HG02938 (cell line): ENCODE measurements around the gene ABHD16A.

Source experiments
- ATAC-seq: cut with Tn5 transposase; IDR thresholded peaks from one replicate; pipeline ENCODE4 v1.9.1; 2021; ENCODE audit warnings: mild to moderate bottlenecking, moderate library complexity; ENCODE audit not compliant: unreplicated experiment

ABHD16A gene

DNA sequence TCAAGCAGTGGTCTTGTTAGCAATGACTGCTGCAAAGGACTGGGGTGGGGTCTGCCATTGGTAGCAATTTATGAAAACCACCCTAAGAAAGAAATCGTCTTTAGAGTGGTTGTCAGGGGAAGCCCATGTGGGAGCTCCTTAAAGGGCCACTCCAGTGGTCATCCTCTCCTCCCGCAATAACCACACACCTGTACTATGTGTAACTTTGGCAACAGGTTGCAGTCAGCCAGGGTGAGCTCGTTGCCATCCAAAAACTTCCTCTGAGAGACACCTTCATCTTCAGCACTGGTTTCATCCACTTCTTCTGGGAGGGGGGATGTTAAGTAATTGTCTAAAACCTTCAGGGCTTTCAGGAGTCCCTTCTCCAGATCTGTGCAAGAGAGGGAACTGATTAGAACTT, 28.9 kb upstream of the ABHD16A start:
- no peak for ATAC-seq

DNA sequence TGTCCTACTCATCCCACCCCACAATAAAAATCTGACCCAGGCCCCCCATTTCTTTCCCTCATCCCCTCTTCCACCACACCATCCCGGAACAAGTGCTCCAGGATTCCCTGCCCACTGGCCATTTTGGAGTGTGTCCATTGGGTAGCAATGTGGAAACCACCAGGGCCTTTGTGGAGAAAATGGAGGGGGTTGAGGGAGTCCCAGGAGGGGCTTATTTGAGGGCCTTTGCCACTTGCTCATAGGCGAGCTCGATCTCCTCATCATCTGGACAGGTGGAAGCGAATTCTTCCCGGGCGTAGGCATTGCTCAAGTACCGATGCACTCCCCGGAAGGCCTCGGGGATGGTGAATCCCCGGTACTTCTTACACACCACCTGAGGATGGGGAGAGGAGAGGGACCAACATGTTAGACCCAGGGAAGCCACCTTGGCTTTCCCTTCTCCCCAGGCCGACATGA, 27.5 kb upstream of the ABHD16A start:
- no peak for ATAC-seq

DNA sequence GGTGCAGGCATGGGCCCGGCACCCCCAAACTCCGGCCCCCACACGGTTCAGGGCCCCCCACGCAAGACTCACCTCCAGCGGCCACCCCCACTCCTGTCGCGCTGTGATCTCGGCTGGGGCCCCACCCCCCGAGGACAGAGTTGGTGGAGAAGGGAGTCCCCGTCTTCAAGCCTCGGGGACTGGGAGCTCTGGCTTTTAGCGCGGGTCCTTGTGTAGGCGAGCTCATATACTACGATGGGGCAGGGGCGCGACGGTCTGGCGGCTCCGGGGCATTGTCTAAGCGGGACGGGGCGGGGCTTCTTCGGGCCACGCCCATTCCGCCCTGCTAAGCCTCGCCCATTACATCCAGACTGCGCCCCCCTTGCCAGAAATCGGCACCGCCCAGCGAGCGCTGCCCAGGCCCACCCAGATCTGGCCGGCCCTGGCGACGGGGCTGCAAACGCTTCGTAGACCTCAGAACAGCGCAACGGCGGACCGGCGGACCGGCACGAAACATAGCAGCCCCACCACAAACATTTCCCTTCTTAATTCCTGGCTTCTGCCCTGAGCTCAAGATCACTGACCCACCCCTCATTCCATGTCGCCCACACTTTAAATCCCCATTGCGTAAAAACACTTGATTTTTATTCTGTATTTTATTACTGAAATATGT, 27.0 kb upstream of the ABHD16A start:
- ATAC-seq, result peak; percentile 29

DNA sequence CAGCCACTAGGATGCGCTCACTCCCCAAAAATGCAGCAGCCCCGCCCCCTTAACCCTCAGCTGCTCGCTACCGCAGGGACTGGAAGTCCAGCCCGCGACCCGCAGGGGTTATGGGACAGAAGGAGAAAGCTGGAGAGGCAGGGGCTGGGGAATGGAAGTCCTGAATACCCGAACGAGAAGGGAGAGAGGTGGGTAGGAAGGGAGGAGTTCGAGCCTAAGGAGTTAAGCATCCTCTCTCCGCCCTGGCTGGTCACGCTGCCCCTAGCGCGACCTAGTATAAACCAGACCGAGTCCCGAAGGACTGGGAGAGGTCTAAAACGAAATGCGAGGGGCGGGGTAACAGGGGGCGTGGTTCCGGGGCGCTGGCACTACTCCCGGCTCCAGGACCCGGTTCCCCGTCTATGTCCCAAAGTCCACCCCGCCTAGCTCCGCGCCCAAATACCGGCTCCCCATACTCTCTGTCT, 26.4 kb upstream of the ABHD16A start:
- peak; percentile 45 for ATAC-seq

DNA sequence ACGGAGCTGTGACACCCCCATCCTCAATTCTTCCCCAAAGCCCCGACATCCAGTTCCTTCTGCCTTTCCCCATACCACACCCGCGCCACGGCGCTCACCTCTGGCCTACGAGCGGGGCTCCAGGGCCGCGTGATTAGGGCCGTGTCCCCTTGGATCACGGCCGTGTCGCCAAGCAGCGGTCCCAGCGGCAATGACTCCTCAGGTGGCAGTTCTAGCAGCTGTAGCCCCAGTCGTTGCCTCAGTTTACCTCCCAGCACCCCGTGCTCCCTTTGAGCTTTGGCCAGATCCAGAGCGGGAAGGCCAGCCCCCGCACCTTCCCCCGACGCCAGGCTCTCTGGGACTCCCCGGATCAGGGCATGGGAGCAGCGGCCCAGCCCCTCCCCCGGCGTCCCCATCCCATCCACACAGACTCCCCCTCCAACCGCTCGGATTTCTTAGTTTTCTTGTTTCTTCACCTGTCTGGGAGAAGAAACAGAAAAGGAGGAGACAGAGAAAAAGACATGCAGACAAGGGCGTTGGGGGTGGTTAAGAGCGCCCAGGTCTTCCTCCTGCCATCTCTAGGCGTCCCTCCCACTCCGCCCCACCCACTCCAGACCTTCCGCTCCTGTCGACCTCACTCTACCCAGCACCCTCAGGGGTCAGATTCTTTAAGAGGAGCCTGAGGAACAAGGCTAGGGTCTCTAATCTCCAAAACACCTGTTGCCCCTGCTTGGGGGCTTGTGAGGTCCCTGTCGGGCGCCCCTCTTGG, 25.8 kb upstream of the ABHD16A start, which contains the start of gene DDAH2:
Gene DDAH2 (minus strand): TSS at position 533 of the 748 bp plus-strand sequence. CDS start 138 bp downstream, at position 395.
- ATAC-seq, result peak; percentile 5

DNA sequence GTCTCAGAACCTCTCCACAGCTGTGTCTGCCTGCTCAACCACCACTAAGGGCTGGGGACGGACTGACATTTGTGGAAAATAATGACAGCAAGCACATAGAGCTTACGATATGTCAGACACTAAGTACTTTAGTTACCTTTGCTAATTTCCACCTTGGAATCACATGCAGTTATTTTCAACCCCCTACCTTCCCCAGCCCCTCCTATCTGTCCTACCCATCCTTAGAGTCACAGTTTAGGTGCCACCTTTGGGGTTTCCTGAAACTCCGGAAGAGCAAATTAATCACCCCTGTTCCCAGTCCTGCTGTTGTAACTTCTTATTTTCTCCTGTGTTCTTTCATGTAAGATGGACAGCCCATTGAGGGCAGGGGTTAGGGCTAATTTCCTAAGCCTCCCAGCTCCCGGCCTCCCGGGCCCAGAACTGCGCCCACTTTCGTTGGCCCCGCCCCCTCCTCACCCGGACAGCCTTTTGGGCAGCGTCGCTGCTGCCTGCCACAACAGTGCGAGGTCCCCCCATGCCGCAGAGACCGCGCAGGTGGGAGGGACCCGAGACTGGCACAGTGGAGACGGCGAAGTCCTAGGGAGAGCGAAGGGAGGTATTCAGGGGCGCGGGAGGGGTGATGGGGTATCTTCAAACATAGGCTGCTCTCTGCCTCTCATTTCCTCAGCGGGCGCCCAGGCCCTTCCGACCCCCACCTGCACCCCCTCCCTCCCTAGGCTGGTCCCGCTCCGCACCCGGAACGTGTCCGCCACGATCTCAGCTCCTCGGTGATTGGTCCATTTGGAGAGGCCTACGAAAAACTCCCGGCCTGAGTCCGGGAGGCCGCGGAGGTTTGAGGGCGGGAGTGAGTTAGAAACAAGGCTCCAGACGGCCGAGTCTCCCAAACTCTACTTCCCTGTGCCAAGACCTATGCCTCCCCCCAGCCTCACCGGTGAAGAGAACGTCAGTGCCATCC, 24.9 kb upstream of the ABHD16A start:
- no peak for ATAC-seq

DNA sequence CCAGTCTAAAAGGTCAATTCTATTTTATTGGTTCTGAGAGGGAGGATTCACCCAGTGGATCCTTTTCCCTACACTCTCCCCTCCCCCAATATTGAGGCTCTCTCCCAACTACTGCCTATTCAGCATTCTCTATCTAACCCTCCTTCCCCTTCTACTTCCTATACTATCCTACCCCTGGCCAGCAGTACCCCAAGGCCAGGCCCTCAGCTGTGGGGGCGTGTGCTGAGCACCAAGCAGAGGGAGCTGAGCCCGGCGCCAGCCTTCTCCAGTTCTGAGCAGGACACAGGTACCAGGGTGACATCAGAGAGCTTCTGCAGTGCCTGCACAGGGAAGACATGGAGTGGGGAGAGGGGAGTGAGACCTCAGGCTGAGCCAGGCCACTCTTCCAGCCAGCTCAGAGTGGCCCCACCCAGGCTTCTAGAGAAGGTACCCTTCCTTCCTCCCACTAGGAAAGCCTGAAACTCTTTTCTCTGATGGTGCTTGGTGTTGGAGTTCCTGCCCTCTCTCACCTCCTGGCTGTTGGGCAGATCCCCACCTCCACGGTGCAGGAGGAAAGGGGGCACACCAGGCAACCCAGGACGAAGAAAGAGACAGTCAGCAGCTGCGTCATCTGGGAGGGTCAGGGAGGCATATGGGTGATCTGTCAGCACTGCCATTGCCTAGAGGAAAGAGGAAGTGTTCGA, 24.1 kb upstream of the ABHD16A start:
- ATAC-seq, result peak; percentile 65

DNA sequence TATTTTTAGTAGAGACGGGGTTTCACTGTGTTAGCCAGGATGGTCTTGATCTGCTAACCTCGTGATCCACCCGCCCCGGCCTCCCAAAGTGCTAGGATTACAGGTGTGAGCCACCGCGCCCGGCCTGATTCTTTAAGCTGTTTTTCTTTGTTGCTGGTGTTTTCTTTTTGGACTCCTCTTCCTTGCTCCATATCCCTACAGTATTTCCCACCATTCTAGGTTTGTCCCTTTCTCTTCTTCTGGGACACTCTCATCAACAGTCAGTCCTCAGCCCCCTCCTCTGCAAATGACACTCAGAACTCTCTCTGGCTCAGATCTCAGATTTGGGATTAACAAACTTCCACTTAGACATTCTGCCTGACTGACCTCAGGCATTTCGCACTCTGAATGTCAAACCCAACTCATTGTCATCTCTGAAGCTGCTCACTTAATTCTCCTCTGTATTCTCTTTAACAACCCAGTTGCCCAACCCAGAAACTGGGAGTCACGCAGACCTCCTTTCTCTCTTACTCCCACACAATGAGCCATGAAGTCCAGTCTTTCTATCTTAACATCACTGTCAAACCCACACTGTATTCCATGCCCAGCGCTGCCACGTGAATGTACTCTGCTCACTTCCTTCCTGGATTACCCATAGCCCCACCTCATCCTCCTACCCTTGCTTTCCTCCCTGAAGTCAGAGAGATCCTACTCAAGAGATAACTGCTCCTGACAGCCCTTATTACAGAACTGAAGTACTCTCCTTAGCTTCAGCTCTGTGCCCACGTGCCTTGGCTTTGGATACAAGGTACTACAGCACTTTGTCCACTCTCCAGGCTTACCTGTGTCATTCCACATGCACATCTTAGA, 22.6 kb upstream of the ABHD16A start:
- no peak for ATAC-seq

DNA sequence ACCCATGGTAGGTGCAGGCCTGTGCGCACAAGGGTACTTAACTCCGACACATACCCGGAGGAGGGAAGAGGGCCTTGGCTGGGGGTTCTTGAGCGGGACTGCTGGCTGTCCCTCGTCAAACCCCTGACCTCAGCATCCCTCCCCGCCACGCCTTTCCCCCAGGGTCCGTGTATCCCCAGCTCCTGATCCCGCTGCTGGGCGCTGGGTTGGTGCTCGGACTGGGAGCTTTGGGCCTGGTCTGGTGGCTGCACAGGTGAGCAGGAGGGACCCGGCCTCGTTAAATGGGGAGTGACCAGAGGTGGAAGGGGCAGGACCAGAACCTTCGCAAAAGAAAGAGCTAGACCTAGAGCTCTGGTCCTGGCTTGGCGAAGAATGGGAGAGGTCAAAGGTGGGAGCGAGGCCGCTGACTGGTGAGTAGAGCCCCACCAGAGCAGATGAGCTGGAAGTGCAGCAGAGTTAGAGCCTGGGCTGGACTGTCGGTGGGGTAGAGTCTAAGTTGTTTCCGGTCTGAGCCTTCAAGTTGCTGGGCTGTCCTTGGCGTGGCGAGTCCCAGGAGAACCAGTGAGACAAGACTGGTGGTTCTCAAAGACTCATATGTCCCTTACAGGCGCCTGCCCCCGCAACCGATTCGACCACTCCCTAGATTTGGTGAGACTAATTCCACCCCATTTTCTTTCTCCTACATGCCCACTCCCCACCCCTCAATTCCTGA, 21.0 kb upstream of the ABHD16A start:
- no peak for ATAC-seq

DNA sequence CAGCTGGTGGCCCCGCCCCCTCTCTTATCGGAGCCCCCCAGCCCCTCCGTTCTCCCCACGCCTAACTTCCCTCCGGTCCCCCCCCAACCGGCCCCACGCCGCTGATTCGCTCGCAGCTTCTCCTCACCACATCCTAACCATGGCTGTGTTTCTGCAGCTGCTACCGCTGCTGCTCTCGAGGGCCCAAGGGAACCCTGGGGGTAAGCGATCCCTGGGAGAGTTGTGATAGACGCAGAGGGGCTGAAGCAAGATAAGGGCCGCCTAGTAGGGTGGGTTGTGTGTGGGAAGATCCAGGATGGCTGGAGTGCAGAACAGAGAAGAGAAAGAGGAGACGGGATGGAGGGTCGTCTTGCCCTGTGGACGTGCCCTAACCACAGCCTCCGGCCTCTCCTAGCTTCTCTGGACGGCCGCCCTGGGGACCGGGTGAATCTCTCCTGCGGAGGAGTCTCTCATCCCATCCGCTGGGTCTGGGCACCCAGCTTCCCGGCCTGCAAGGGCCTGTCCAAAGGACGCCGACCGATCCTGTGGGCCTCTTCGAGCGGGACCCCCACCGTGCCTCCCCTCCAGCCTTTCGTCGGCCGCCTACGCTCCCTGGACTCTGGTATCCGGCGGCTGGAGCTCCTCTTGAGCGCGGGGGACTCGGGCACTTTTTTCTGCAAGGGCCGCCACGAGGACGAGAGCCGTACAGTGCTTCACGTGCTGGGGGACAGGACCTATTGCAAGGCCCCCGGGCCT, 20.3 kb upstream of the ABHD16A start, which contains the start of gene MPIG6B:
Gene MPIG6B (plus strand): TSS at position 129 of the 735 bp plus-strand sequence. CDS start 11 bp downstream, at position 140.
- no peak for ATAC-seq

DNA sequence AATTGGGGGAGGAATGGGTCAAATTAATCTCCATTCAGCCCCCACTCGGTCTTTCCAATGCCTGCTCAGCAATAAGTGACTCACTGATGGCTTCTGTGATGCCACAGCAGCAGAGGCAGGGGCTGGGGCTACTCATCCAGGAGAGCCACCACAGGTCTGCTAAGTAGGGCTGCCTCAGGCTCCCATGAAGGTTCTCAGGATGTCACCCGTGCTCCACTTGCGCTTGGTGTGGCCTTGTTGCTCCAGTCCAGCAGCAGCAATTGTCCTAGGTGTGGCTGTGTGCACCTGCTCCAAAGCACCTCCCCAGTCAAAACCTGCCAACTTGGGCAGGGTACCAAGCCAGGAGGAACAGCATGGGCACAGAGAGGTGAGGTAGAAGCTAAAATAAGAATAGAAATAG, 19.0 kb upstream of the ABHD16A start:
- no peak for ATAC-seq

DNA sequence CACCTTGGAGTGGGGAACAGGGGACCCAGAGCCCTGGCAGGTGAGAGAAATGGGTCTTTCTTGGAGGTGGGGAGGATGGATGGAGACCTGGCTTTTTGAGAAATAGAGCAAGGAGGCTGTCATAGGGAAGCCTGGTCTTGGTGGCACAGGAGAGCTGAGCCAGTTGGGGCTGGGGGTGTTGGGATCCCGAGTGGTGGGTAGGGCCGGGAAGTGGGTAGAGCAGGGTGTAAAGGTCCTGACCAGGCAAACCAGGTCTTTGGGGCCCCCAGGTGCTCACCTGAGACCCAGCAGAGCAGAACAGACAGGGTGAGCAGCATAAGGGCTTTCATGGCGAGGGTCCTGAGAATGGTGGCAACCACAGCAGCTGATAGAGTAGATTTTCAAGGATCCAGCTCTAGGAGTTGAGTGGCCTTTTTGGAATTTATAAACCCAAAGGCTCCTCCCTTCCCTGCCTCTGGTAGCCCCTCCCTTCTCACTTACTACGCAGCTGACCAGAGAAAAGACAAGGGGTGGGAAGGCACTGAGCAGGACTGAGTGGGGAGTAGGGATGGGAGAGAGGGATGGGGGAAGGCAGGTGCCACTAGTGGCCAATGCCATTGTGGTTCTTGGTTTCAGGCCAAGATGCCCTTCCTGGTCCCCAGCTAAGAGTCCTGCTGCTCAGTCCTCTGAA, 18.4 kb upstream of the ABHD16A start, which contains the start of gene LY6G6C:
Gene LY6G6C (minus strand): TSS at position 396 of the 670 bp plus-strand sequence. CDS start 67 bp downstream, at position 329.
- no peak for ATAC-seq

DNA sequence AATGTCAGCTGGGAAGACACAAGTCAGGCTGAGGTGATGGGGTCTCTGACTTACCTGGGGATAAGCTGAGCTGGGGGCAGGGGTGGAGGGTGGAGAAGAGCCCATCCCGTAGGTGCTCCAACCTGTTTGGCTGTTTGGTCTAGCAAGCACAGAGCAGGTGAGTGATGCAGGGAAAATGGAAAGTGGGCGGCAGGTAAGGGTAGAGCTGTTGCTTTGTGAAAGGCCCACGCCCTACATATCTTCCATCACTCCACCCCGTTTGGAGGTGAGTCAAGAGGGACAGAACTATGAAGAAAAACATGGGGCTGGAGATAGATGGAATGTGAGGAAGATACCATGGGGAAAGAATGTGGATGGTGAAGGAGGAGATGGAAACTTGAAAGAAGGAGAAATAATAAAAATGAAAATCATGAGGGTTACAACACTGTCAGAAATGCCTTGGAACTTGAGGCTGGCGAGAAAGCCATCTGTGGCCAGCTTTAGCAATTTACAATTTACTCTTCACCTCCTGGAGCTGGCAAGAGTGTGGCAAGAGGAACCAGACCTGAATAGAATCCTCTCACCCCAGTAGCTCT, 17.2 kb upstream of the ABHD16A start:
- no peak for ATAC-seq

DNA sequence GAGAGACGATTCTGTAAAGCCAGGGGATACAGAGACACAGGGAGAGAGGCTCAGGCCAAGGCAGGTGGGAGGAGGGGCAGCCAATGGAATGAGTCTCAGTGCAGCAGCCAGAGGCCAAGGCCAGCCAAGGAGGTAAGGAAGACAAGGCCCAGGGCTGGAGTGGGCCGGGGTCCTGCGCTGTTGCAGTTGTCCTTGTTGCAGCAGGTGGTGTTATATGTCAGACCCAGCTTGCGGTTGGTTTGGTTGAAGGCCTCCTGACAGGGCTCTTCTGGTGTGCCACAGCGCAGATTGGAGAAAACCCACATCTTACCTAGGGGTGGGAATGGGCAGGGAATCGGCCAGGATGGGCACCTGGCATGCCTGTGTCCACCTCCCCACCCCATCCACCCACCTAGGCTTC, 15.9 kb upstream of the ABHD16A start:
- no peak for ATAC-seq

DNA sequence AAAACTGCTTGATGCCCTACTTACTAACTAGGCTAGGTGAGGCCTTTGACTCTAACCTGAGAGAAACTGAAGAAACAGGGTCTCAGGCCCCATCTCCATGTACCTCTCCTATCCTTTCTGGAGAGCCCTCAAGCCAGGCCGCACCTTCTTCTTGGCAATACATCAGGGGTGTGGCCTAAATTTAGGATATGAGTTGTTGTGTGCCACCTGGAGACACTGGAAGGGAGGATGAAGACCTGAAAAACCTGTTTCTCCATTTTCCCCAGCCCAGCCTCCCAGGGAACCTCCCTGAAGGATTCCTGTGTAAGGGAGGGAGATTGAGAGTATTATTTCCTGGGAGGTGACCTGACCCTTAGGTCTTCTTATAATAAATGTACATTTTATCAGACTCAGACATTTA, 15.1 kb upstream of the ABHD16A start:
- no peak for ATAC-seq

DNA sequence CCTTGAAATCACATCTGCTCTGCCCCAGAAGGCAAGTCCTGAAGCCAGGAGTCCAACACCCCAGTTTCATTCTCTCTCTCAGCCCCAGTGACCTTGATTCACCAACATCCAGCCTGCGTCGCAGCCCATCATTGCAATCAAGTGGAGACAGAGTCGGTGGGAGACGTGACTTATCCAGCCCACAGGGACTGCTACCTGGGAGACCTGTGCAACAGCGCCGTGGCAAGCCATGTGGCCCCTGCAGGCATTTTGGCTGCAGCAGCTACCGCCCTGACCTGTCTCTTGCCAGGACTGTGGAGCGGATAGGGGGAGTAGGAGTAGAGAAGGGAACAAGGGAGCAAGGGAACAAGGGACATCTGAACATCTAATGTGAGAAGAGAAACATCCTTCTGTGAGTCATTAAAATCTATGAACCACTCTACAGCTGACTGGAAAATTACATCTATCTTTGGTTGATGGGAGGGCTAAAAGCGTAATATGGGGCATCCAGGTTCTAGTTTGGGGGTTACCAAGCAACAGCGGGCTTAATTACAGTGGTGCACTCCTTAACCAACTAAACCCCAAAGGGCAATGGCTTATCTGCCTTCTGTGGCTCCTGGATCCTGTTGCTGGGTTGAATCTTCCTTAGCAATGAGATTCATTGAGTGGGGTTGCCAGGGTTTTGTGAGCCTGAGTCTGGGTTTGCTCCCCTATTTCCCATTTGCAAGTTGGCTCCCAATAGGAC, 14.5 kb upstream of the ABHD16A start:
- no peak for ATAC-seq
